Measurements from ENCODE around the gene DLK1.

- TF ChIP-seq MXI1 (IDR thresholded peaks at IDR 0.05; ENCODE audit: low read depth, low read length), result peak; percentile 37; the same call in 1 of the 2 replicates
- no peak for TF ChIP-seq CTCF (IDR thresholded peaks at IDR 0.05)
- TF ChIP-seq JUND (IDR thresholded peaks at IDR 0.05), result no peak
- TF ChIP-seq YY1 (IDR thresholded peaks at IDR 0.05; ENCODE audit: low read depth), result no peak
- peak; percentile 35 for TF ChIP-seq RAD21 (IDR thresholded peaks at IDR 0.05; ENCODE audit: low read length)
- TF ChIP-seq ELF1 (IDR thresholded peaks at IDR 0.05), result no peak
- TF ChIP-seq TAF1 (IDR thresholded peaks at IDR 0.05; ENCODE audit: borderline replicate concordance, low read depth, low read length), result no peak
These were observed 30.1 kb upstream of the DLK1 start for GRCh38 chr14:100696590-100696989.

Data from SK-N-SH (cell line).